GM12878 (cell line): ENCODE measurements around the gene COX5A.

Experiments
- CTCF ChIP-seq, 3 experiments: IDR thresholded peaks in 2 of 3; conservative IDR thresholded peaks in 1 of 3; 2 replicates each; pipeline ENCODE4 v1.5.1; 2011; ENCODE audit warnings: low read depth in 3 of 3, low read length in 3 of 3, mild to moderate bottlenecking in 3 of 3, control low read depth in 2 of 3, moderate library complexity in 2 of 3, inconsistent platforms in 1 of 3, mixed read lengths in 1 of 3; ENCODE audit not compliant: control insufficient read depth in 2 of 3, insufficient read depth in 1 of 3; ENCODE audit errors: extremely low read depth in 1 of 3
- EZH2 ChIP-seq: IDR thresholded peaks from 2 replicates; pipeline ENCODE4 v1.6.1; 2012; ENCODE audit warnings: low read depth, mild to moderate bottlenecking, control low read depth, inconsistent platforms, low read length, borderline replicate concordance; ENCODE audit not compliant: control insufficient read depth
- POLR2A ChIP-seq: IDR thresholded peaks from 2 replicates; pipeline ENCODE4 v1.6.1; 2011; ENCODE audit warnings: low read depth, mild to moderate bottlenecking, low read length
- ZBTB40 ChIP-seq: fragments of 450-650 bp; IDR thresholded peaks from 2 replicates; pipeline ENCODE4 v1.6.1; 2016; ENCODE audit warnings: mild to moderate bottlenecking, moderate library complexity, borderline replicate concordance
- ZSCAN29 ChIP-seq: fragments of 450-650 bp; IDR thresholded peaks from 2 replicates; pipeline ENCODE4 v1.6.1; 2017; ENCODE audit warnings: mild to moderate bottlenecking, moderate library complexity

DNA sequence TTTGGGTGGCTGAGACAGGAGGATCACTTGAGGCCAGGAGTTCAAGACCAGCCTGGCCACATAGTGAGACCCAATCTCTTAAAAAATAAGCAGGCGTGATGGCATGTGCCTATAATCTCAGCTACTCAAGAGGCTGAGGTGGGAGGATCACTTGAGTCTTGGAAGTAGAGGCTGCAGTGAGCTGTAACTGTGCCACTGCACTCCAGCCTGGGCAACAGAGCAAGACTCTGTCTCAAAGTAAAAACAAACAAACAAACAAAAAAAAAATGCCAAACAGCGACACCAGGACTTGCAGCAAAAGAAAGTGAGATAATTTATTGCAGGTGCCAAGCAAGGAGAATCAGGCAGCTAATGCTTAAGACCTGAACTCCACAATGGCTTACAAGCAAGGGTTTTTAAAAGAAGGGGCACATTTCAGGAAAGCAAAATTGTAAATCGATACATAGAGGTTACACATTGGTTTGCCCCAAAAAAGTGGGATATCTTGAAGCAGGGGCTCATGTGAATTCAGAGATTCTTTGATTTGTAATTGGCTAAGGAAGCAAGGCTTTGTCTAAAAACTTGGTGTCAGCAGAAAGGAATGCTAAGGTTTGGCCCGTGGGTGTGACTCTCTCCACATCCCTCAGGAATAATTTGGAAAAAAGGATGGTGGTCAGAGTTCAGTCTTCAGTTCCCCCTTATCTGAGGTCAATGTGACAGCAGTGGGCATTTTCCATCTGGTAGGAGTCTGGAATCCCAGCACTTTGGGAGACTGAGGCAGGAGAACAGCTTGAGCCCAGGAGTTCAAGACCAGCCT lies 53.2 kb downstream of the COX5A start:
- TF ChIP-seq CTCF (IDR thresholded peaks at IDR 0.05 in 2 of 3, conservative IDR thresholded peaks at IDR 0.05 in 1 of 3; ENCODE audit: control insufficient read depth in 2 of 3, extremely low read depth in 1 of 3, insufficient read depth in 1 of 3, low read depth in 3 of 3, low read length in 3 of 3) (no peak), POLR2A (no peak), ZBTB40 (no peak), ZSCAN29 (no peak), EZH2 (no peak)
